ENCODE results near the gene WWTR1. TPM values are rescaled to one million over a fixed set of nuclear protein-coding genes. Genes with fewer than 3 reads are reported as not detected.

Gene WWTR1
- total RNA-seq, 2 experiments from 2014 or later = 0.22 to 0.30 TPM

DNA sequence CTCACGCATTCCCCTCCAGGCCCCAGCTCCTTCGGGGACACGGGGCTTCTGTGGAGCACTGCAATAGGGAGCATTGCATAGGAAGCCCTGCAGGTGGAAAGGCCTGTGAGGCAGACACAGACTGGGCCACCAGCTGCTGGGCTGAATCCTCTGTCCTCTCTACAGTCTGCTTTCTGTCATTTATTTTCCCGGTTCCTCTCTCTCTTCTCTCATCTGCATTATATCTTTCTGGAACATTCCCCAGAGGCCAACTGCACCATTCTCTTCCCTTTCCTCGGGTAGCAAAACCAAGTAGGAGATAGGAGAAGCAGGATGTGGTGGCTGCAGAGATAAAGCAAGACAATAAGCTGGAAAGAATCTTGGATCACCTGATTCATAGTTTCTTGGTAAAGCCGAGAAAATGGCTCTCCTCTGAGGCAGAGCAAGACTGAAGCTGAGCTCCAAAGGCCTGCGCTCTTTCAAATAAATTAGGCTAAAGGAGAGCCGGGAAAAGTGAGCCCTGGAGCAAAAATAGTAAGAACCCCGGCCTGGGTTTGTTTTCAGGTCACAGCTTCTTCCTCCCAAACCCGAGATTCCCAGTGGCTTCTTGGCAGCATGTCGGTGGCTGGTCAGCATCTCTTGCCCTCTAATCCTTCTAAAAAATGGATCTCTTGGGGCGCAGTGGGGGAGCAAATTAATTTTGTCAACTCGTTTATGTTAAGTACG is 178.1 kb downstream of the WWTR1 start:
- Histone ChIP-seq H3K4me1 (ENCODE audit: insufficient read depth, low read length) (no peaks in the 10 kb centered on the region), H3K36me3 (ENCODE audit: insufficient read depth, low read length) (no peaks in the 10 kb centered on the region), H3K4me3 (ENCODE audit: low read length) (no peak overlapping the region), H3K27ac (ENCODE audit: low read depth in 1 of 2, low read length in 2 of 2) (no peak overlapping the region), H3K9me3 (ENCODE audit: control insufficient read depth in 1 of 2, insufficient read depth in 1 of 2, low read length in 2 of 2) (no peaks in the 10 kb centered on the region), H3K27me3 (ENCODE audit: control insufficient read depth in 1 of 2, insufficient read depth in 2 of 2, low read length in 2 of 2) (peaks cover 0 to 2% of the 10 kb centered on the region in 2 experiments)
- Mint-ChIP-seq H3K36me3 (ENCODE audit: low read depth) (no peaks in the 10 kb centered on the region), H3K27me3 (peaks cover 13% of the 10 kb centered on the region), H3K4me1 (ENCODE audit: low read depth) (no peaks in the 10 kb centered on the region), H3K27ac (no peak overlapping the region), H3K9me3 (no peaks in the 10 kb centered on the region), H3K4me3 (no peak overlapping the region)
- ChIA-PET CTCF (no interaction called here), POLR2A (no interaction called here)
- no peak for DNase-seq
- intact Hi-C loops (cut with DNase I, micrococcal nuclease) = no loop called here
- no peak for ATAC-seq (ENCODE audit: poor library complexity)
- TF ChIP-seq, protein P1, sequence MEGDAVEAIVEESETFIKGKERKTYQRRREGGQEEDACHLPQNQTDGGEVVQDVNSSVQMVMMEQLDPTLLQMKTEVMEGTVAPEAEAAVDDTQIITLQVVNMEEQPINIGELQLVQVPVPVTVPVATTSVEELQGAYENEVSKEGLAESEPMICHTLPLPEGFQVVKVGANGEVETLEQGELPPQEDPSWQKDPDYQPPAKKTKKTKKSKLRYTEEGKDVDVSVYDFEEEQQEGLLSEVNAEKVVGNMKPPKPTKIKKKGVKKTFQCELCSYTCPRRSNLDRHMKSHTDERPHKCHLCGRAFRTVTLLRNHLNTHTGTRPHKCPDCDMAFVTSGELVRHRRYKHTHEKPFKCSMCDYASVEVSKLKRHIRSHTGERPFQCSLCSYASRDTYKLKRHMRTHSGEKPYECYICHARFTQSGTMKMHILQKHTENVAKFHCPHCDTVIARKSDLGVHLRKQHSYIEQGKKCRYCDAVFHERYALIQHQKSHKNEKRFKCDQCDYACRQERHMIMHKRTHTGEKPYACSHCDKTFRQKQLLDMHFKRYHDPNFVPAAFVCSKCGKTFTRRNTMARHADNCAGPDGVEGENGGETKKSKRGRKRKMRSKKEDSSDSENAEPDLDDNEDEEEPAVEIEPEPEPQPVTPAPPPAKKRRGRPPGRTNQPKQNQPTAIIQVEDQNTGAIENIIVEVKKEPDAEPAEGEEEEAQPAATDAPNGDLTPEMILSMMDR (IDR thresholded peaks at IDR 0.05) = no peak

DNA sequence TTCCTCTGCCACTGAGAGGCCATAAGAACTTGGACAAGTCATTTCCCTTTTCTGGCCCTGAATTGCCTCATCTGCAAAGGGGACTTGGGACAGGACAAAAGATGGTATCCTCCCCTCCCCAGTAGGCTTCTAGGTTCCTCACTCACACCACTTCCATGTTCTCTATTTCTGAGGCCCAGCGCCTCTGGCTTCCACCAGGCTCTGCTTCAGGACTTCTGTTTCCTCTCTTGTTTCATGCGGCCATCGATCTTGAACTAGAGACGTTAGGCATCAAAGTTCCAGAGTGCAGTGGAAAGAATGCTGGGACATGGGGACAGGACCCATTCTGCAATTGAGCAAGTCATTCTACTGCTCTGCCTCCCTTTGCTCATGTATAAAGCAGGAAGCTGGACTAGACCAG is 181.6 kb downstream of the WWTR1 start:
- no peaks in the 10 kb centered on the region for H3K9me3 Mint-ChIP-seq
- Histone ChIP-seq H3K27ac (ENCODE audit: low read depth in 1 of 2, low read length in 2 of 2) (no peak overlapping the region), H3K9me3 (ENCODE audit: control insufficient read depth in 1 of 2, insufficient read depth in 1 of 2, low read length in 2 of 2) (no peaks in the 10 kb centered on the region), H3K36me3 (ENCODE audit: insufficient read depth, low read length) (no peaks in the 10 kb centered on the region), H3K4me1 (ENCODE audit: insufficient read depth, low read length) (no peaks in the 10 kb centered on the region), H3K4me3 (ENCODE audit: low read length) (no peak overlapping the region), H3K27me3 (ENCODE audit: control insufficient read depth in 1 of 2, insufficient read depth in 2 of 2, low read length in 2 of 2) (peaks cover 0 to 2% of the 10 kb centered on the region in 2 experiments)
- TF ChIP-seq, protein P1 (IDR thresholded peaks at IDR 0.05) = no peak
- H3K27me3 Mint-ChIP-seq = no peaks in the 10 kb centered on the region
- ATAC-seq (ENCODE audit: poor library complexity) (no peak), DNase-seq (peak in 3 of 14 experiments; percentile 1 to 27 (median 21))
- H3K4me3 Mint-ChIP-seq = no peak overlapping the region
- CTCF ChIA-PET = no interaction called here
- no peaks in the 10 kb centered on the region for H3K4me1 Mint-ChIP-seq (ENCODE audit: low read depth)
- POLR2A ChIA-PET = interaction anchor here (0.6 kb wide), 1 partner anchor 521 kb away, joined by 3 read pairs; no protein-coding TSS in a partner anchor
- no peaks in the 10 kb centered on the region for H3K36me3 Mint-ChIP-seq (ENCODE audit: low read depth)
- no peak overlapping the region for H3K27ac Mint-ChIP-seq
- intact Hi-C loops (cut with DNase I, micrococcal nuclease) = no loop called here

DNA sequence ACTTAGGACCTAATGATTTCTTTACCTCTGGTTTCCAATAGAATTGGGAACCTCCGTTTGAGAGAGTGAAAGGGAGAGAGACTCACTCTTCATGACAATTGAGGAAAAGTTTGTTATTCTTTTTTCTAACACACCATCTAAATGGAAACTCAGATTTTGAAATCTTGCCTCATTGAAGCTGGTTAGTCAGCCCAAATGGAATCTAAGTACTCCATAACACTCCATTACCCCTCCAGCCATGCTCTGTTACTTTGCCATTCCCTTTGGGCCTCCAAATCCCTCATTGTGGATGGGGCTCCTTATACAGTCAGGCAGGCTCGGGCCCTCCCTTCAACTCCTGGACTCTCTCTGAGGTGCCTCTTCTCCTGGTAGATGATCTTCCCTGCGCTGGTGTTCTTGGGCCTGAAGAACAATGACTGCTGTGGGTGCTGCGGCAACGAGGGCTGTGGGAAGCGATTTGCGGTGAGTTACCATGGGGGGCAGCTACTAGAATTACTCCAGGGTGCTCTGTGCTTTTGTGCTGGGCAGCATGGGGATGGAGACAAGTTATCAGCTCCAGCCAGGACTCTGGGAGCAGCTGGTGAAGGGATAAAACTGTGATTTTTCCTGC is 182.3 kb downstream of the WWTR1 start:
- Mint-ChIP-seq H3K27ac (no peak overlapping the region), H3K4me3 (no peak overlapping the region), H3K36me3 (ENCODE audit: low read depth) (no peaks in the 10 kb centered on the region), H3K4me1 (ENCODE audit: low read depth) (no peaks in the 10 kb centered on the region), H3K27me3 (no peaks in the 10 kb centered on the region), H3K9me3 (no peaks in the 10 kb centered on the region)
- TF ChIP-seq, protein P1 (IDR thresholded peaks at IDR 0.05) = no peak
- no peaks in the 10 kb centered on the region for H3K36me3 ChIP-seq (ENCODE audit: insufficient read depth, low read length)
- peaks cover 0 to 2% of the 10 kb centered on the region in 2 experiments for H3K27me3 ChIP-seq (ENCODE audit: control insufficient read depth in 1 of 2, insufficient read depth in 2 of 2, low read length in 2 of 2)
- DNase-seq (no peak), ATAC-seq (ENCODE audit: poor library complexity) (no peak)
- CTCF ChIA-PET = no interaction called here
- intact Hi-C loops (cut with DNase I, micrococcal nuclease) = no loop called here
- no peak overlapping the region for H3K27ac ChIP-seq (ENCODE audit: low read depth in 1 of 2, low read length in 2 of 2)
- POLR2A ChIA-PET = no interaction called here
- no peak overlapping the region for H3K4me3 ChIP-seq (ENCODE audit: low read length)
- no peaks in the 10 kb centered on the region for H3K4me1 ChIP-seq (ENCODE audit: insufficient read depth, low read length)
- no peaks in the 10 kb centered on the region for H3K9me3 ChIP-seq (ENCODE audit: control insufficient read depth in 1 of 2, insufficient read depth in 1 of 2, low read length in 2 of 2)

All from CD4-positive, alpha-beta T cell (primary cell).